Common myeloid progenitor, CD34-positive (primary cell): ENCODE measurements around the gene GPR161. TPM values are rescaled to one million over a fixed set of nuclear protein-coding genes. Genes with fewer than 3 reads are reported as not detected.
"Not testable (repeated sequence)": the region's sequence is repeated elsewhere in the genome, so short reads cannot be mapped to it uniquely, and the experiment has no call there.

Experiments
- CTCF ChIA-PET: fragments of 350-600 bp; sonication (Branson Sonifier 250); formaldehyde crosslinking; loops from one replicate; lab custom pipeline; 2021; ENCODE audit warnings: antibody characterized with exemption; lab: Charles Lee
- POLR2A ChIA-PET: fragments of 350-600 bp; sonication (Branson Sonifier 250); formaldehyde crosslinking; loops from one replicate; lab custom pipeline; 2021; ENCODE audit warnings: antibody characterized with exemption; lab: Charles Lee
- DNase-seq, 3 donors: peaks; one replicate each; pipeline versions ENCODE4 v3.0.0 to v3.0.0-alpha.2; 2013
- H3K27ac ChIP-seq, 2 experiments: 1 replicate in 1 of 2; 2 replicates in 1 of 2; pipeline ENCODE4 v1.7.0; 2013; ENCODE audit warnings: inconsistent platforms in 2 of 2, low read length in 2 of 2, mild to moderate bottlenecking in 2 of 2, low read depth in 1 of 2, moderate library complexity in 1 of 2; ENCODE audit not compliant: severe bottlenecking in 2 of 2, insufficient read depth in 1 of 2, poor library complexity in 1 of 2
- H3K27me3 ChIP-seq, 5 experiments: replicated peaks in 2 of 5; 1 replicate in 3 of 5; 2 replicates in 2 of 5; pipeline versions ENCODE4 v1.6.1 to v1.7.0; 2013; ENCODE audit warnings: low read length in 4 of 5, mild to moderate bottlenecking in 2 of 5, moderate library complexity in 2 of 5, inconsistent platforms in 1 of 5; ENCODE audit not compliant: insufficient read depth in 5 of 5, control insufficient read depth in 4 of 5
- H3K36me3 ChIP-seq, 4 experiments: 1 replicate in 2 of 4; 2 replicates in 2 of 4; pipeline versions ENCODE4 v1.6.1 to v1.7.0; 2013; ENCODE audit warnings: low read length in 3 of 4, control low read depth in 1 of 4, mild to moderate bottlenecking in 1 of 4; ENCODE audit not compliant: control insufficient read depth in 4 of 4, insufficient read depth in 4 of 4
- H3K4me1 ChIP-seq, 4 experiments: 1 replicate in 3 of 4; 2 replicates in 1 of 4; pipeline versions ENCODE4 v1.6.1 to v1.7.1; 2013; ENCODE audit warnings: low read length in 3 of 4, mild to moderate bottlenecking in 3 of 4, control low read depth in 1 of 4, inconsistent platforms in 1 of 4, moderate library complexity in 1 of 4; ENCODE audit not compliant: control insufficient read depth in 4 of 4, insufficient read depth in 4 of 4; ENCODE audit errors: control extremely low read depth in 1 of 4
- H3K4me3 ChIP-seq, 7 experiments: 1 replicate in 4 of 7; 2 replicates in 3 of 7; pipeline versions ENCODE4 v1.5.1 to v1.7.0; 2013; ENCODE audit warnings: mild to moderate bottlenecking in 7 of 7, low read length in 6 of 7, moderate library complexity in 6 of 7, inconsistent platforms in 2 of 7, low read depth in 2 of 7, control low read depth in 1 of 7; ENCODE audit not compliant: insufficient read depth in 4 of 7, control insufficient read depth in 1 of 7; ENCODE audit errors: extremely low read depth in 1 of 7
- H3K9me3 ChIP-seq, 5 experiments: 1 replicate in 4 of 5; 2 replicates in 1 of 5; pipeline versions ENCODE4 v1.6.1 to v1.7.1; 2013; ENCODE audit warnings: low read length in 4 of 5, mild to moderate bottlenecking in 2 of 5, inconsistent platforms in 1 of 5, low read depth in 1 of 5, moderate library complexity in 1 of 5; ENCODE audit not compliant: control insufficient read depth in 4 of 5, insufficient read depth in 2 of 5; ENCODE audit errors: control extremely low read depth in 1 of 5
- WGBS: methylation state at CpG from one replicate; pipeline ENCODE4 v1.1.5; 2013; ENCODE audit not compliant: insufficient coverage; 5-methylcytosine and 5-hydroxymethylcytosine counted together
- polyA plus RNA-seq: library from polyadenylated mRNA; unstranded; fragments of 120-200 nt; gene quantifications from one replicate; pipeline ENCODE4 v1.2.1, GENCODE V29; 2013

Gene GPR161, protein sequence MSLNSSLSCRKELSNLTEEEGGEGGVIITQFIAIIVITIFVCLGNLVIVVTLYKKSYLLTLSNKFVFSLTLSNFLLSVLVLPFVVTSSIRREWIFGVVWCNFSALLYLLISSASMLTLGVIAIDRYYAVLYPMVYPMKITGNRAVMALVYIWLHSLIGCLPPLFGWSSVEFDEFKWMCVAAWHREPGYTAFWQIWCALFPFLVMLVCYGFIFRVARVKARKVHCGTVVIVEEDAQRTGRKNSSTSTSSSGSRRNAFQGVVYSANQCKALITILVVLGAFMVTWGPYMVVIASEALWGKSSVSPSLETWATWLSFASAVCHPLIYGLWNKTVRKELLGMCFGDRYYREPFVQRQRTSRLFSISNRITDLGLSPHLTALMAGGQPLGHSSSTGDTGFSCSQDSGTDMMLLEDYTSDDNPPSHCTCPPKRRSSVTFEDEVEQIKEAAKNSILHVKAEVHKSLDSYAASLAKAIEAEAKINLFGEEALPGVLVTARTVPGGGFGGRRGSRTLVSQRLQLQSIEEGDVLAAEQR
- 2.4 TPM for polyA plus RNA-seq

DNA sequence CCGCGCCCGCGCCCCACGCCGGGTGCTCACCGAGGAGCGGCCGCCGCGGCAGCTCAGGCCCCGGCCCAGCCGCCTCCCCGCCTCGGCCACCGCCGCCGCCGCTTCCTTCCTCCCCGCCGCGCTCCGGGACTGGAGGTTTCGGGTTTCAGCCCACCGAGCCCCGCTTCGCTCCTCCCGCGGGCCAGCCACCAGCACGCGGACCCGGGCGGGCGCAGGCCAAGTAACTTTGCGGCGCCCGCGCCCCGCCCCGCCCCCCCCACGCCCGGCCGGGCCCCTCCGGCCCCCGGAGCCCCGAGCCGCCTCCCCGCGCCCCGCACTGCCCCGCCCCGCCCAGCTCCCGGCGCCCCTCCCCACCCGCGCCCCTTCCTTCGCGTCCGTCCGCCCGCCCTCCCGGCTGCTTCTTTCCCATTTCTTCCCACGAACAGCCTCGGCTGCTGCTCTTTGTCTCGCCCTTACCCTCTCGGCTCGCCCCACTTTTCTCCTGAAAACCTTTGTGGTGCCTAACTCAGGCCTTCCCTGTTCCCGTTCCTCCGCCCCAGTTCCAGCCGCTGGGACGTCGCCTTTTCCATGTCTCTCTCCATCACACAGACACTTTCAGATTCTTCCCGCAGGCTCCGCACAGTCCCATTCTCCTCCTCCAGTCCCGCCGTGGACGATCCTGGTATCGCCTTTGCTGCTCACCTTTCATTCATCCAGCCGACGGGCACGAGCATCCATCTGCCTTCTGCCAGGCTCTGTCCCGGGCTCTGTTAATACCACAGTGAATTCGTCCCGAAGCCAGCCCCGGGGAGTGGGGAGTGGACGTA, at the start of gene GPR161:
TSS of gene GPR161 (minus strand) at position 222 of the 806 bp plus-strand sequence. CDS start 32,080 bp downstream, outside the sequence.
- Histone ChIP-seq H3K27me3 (peaks cover 0 to 21% (median 15%) of the 10 kb centered on the region in 5 experiments), H3K9me3 (no peaks in the 10 kb centered on the region), H3K36me3 (no peaks in the 10 kb centered on the region), H3K4me1 (peaks cover 2 to 24% (median 17%) of the 10 kb centered on the region in 4 experiments), H3K27ac (no peak within 1 kb of the TSS), H3K4me3 (peak within 1 kb of the TSS; percentile 44 to 87 (median 69))
- POLR2A ChIA-PET = no interaction called here
- WGBS = under 1% methylated on average over 53 of the region's 86 CpGs
- peak in 2 of 3 donors; percentile 41 to 65 for DNase-seq
- CTCF ChIA-PET = no interaction called here

- CTCF ChIA-PET, DNase-seq, H3K27ac ChIP-seq, H3K9me3 ChIP-seq, H3K27me3 ChIP-seq, H3K4me3 ChIP-seq, POLR2A ChIA-PET: not testable (repeated sequence)
- 100% methylated on average over 1 of the region's 15 CpGs for WGBS
- Histone ChIP-seq H3K36me3 (peaks cover 0 to 13% (median 7%) of the 10 kb centered on the region in 4 experiments), H3K4me1 (peaks cover 5 to 21% (median 13%) of the 10 kb centered on the region in 4 experiments)
These were observed 44.5 kb upstream of the GPR161 start for GRCh38 chr1:168181063-168181720.

- H3K9me3 ChIP-seq = no peaks in the 10 kb centered on the region
- ChIA-PET CTCF (interaction anchor here (0.9 to 2.2 kb wide), 3 partner anchors 12 to 55 kb away, joined by 3 to 10 read pairs (median 4); partner anchors contain the start of gene SFT2D2), POLR2A (interaction anchor here (0.6 kb wide), 1 partner anchor 48 kb away, joined by 6 read pairs; no protein-coding TSS in a partner anchor)
- peak overlapping the region; percentile 73 to 91 for H3K27ac ChIP-seq
- 86% methylated on average over 2 of the region's 2 CpGs for WGBS
- peaks cover 5 to 21% (median 13%) of the 10 kb centered on the region in 4 experiments for H3K4me1 ChIP-seq
- peak in 1 of 3 donors; percentile 8 for DNase-seq
- H3K27me3 ChIP-seq = no peaks in the 10 kb centered on the region
- peaks cover 0 to 13% (median 6%) of the 10 kb centered on the region in 4 experiments for H3K36me3 ChIP-seq
- peak overlapping the region in 6 of 7 experiments; percentile 65 to 100 (median 96) for H3K4me3 ChIP-seq
These were observed 43.4 kb upstream of the GPR161 start for GRCh38 chr1:168180148-168180524.

DNA sequence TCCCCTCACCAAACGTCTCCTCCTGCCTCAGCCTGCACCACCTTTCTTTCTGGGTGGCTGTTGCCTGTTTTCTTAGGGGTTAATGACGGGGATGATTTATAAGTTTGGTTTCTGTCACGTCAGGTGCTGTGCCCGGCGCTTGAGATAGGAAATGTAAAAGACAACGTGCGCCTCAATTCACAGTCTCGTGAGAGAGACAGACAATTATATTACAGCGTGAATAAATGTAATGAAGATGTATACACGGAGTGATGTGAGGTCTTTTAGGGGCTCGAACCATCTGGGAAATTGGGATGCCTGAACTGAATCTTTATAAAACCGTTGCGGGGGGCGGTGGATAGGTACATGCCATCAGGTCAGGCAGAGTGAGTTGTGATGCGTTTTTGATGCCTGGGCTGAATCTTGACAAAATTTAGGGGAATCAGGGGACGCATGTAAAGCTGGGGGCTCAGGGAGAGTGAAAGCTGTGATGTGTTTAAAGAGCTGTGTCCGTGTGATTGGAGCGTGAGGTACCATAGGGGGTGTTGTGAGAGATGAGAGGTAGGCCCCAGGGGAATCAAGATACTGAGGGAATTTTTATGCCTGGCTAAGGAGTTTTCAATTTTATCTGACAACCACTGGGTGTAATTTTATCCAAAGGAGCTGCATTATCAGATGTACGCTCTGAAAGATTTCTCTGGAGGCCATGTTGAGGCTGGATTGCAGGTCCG, 42.9 kb upstream of the GPR161 start:
- Histone ChIP-seq H3K4me3 (peak overlapping the region; percentile 65 to 100 (median 95)), H3K27ac (peak overlapping the region; percentile 73 to 91), H3K9me3 (no peaks in the 10 kb centered on the region), H3K36me3 (peaks cover 0 to 10% (median 3%) of the 10 kb centered on the region in 4 experiments), H3K4me1 (peaks cover 5 to 21% (median 13%) of the 10 kb centered on the region in 4 experiments), H3K27me3 (no peaks in the 10 kb centered on the region)
- ChIA-PET CTCF (interaction anchor here (0.9 to 2.2 kb wide), 3 partner anchors 11 to 56 kb away, joined by 3 to 10 read pairs (median 4); partner anchors contain the start of gene SFT2D2), POLR2A (interaction anchor here (0.6 kb wide), 3 partner anchors 47 to 1145 kb away, joined by 3 to 6 read pairs (median 3); no protein-coding TSS in a partner anchor)
- WGBS = 6% methylated on average over 13 of the region's 20 CpGs
- DNase-seq = peak; percentile 4 to 78 (median 39)

DNA sequence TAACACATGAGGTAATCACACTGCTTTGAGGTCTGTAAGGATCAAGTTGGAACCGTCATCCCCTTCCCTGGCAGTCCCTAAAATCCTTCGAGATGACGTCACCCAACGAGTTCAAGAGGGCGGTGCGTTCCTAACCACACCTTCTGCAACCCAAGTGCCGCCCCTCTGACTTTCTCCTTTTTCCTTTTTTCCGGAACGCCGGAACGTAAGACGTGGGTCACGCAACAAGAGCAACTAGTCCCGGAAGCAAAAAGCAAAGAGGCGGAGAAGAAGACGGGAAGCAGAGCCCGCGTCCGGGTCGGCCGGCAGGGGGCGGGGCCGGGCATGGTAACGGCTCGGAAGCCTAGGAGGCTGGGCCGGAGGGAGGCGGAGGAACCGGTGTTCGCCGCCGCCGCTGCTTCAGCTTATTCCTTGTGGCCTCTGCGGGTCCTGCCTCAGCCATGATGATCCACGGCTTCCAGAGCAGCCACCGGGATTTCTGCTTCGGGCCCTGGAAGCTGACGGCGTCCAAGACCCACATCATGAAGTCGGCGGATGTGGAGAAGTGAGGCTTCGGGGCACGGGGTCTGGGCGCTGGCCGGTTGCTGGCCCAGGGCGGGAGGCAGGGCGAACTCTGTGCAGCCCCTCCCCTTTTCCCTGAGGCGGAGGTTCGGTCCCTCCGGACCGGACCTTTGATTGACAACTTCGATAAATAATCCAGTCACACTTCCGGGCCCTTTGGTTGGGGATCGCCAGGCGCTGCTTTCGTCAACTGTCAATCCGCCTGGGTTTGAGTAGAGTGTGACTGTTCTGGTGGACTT, 42.1 kb upstream of the GPR161 start, which contains the start of gene TIPRL:
TSS of gene TIPRL (plus strand) at position 325 of the 800 bp plus-strand sequence. CDS start at position 441, 116 bp downstream.
- peak within 1 kb of the TSS; percentile 65 to 100 (median 95) for H3K4me3 ChIP-seq
- no peaks in the 10 kb centered on the region for H3K27me3 ChIP-seq
- H3K36me3 ChIP-seq = peaks cover 0 to 3% (median 1%) of the 10 kb centered on the region in 4 experiments
- H3K9me3 ChIP-seq = no peaks in the 10 kb centered on the region
- ChIA-PET CTCF (interaction anchor here (1.0 to 2.2 kb wide), 2 partner anchors 10 to 47 kb away, joined by 4 to 10 read pairs; partner anchors contain the start of gene SFT2D2), POLR2A (interaction anchor here (0.6 kb wide), 2 partner anchors 68 to 1146 kb away, joined by 3 read pairs; no protein-coding TSS in a partner anchor)
- H3K4me1 ChIP-seq = peaks cover 5 to 21% (median 13%) of the 10 kb centered on the region in 4 experiments
- 0% methylated on average over 51 of the region's 56 CpGs for WGBS
- peak; percentile 93 to 96 (median 95) for DNase-seq
- H3K27ac ChIP-seq = peak within 1 kb of the TSS; percentile 73 to 91
